Ectodermal cell (in vitro differentiated cells): ENCODE results near the gene MYO15A.

Source experiments
- H3K27ac ChIP-seq: 2 replicates; pipeline ENCODE4 v1.7.0; 2013; ENCODE audit warnings: mild to moderate bottlenecking, low read depth, low read length; ENCODE audit not compliant: insufficient read depth, poor library complexity, severe bottlenecking
- H3K27me3 ChIP-seq: 2 replicates; pipeline ENCODE4 v1.7.0; 2013; ENCODE audit warnings: mild to moderate bottlenecking, low read length; ENCODE audit not compliant: insufficient read depth, control insufficient read depth, poor library complexity, severe bottlenecking
- H3K36me3 ChIP-seq: one replicate; pipeline ENCODE4 v1.7.0; 2013; ENCODE audit warnings: low read length; ENCODE audit not compliant: control insufficient read depth, insufficient read depth
- H3K4me1 ChIP-seq: one replicate; pipeline ENCODE4 v1.7.0; 2013; ENCODE audit warnings: low read length; ENCODE audit not compliant: control insufficient read depth, insufficient read depth
- H3K4me3 ChIP-seq: 2 replicates; pipeline ENCODE4 v1.7.0; 2013; ENCODE audit warnings: low read depth, low read length, control low read depth; ENCODE audit not compliant: insufficient read depth
- H3K9me3 ChIP-seq: 2 replicates; pipeline ENCODE4 v1.7.0; 2013; ENCODE audit warnings: mild to moderate bottlenecking, low read length, moderate library complexity; ENCODE audit not compliant: control insufficient read depth
- WGBS, 2 experiments: methylation state at CpG; one replicate each; pipeline ENCODE4 v1.1.7; 2013; ENCODE audit warnings: missing lambda C conversion rate in 2 of 2; 5-methylcytosine and 5-hydroxymethylcytosine counted together

The MYO15A gene

GRCh38 chr17:18132711-18133110, 24.2 kb downstream of the MYO15A start:
- Histone ChIP-seq H3K36me3 (no peaks in the 10 kb centered on the region), H3K4me1 (peaks cover 6% of the 10 kb centered on the region), H3K9me3 (no peaks in the 10 kb centered on the region), H3K4me3 (no peak overlapping the region), H3K27me3 (no peaks in the 10 kb centered on the region), H3K27ac (no peak overlapping the region)
- WGBS, 2 experiments, result 93 to 96% methylated on average over 5 of the region's 5 CpGs

GRCh38 chr17:18136357-18136756, 27.8 kb downstream of the MYO15A start:
- WGBS, 2 experiments, result 90 to 92% methylated on average over 19 of the region's 19 CpGs

DNA sequence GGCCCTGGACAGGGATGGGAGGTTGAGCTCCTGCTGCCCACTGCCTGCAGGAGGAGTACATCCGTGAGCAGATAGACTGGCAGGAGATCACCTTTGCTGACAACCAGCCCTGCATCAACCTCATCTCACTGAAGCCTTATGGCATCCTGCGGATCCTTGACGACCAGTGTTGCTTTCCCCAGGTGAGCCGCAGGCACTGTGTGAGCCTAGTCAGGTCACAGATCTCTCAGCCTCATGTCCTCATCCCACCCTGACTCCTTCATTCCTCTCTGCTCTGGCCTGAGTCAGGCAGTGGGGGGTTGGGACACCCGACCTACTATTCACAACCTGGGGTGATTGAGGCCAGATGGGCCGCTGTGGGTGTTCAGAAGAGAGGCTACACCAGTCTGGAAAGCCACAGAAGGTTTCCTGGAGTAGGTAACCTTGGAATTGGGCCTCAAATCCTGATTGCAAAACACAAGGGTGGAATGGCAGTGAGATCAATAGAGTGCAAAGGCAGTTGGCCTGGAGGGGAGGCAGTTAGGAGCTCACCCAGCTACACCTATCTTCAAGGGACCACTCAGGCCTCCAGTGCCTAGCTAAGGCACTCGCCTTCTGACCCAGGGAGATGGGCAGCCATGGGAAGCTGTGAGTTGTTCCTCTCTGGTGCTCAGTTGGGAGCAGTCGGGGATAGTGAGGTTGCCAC, 29.7 kb downstream of the MYO15A start:
- WGBS, 2 experiments, result 86% methylated on average over 8 of the region's 8 CpGs
- Histone ChIP-seq H3K27ac (no peak overlapping the region), H3K36me3 (no peaks in the 10 kb centered on the region), H3K27me3 (no peaks in the 10 kb centered on the region), H3K9me3 (no peaks in the 10 kb centered on the region), H3K4me3 (no peak overlapping the region), H3K4me1 (peaks cover 6% of the 10 kb centered on the region)

More at GRCh38 chr17:18136357-18136756, 27.8 kb downstream of the MYO15A start:
- Histone ChIP-seq H3K9me3 (no peaks in the 10 kb centered on the region), H3K27me3 (no peaks in the 10 kb centered on the region), H3K4me3 (no peak overlapping the region), H3K4me1 (peaks cover 6% of the 10 kb centered on the region), H3K36me3 (no peaks in the 10 kb centered on the region), H3K27ac (no peak overlapping the region)

GRCh38 chr17:18139092-18139491, 30.5 kb downstream of the MYO15A start:
- peaks cover 6% of the 10 kb centered on the region for H3K4me1 ChIP-seq
- no peaks in the 10 kb centered on the region for H3K36me3 ChIP-seq
- no peak overlapping the region for H3K4me3 ChIP-seq
- H3K27me3 ChIP-seq, result no peaks in the 10 kb centered on the region
- no peak overlapping the region for H3K27ac ChIP-seq
- 92 to 93% methylated on average over 2 of the region's 2 CpGs for WGBS, 2 experiments
- H3K9me3 ChIP-seq, result no peaks in the 10 kb centered on the region

- Histone ChIP-seq H3K36me3 (no peaks in the 10 kb centered on the region), H3K27ac (no peak overlapping the region), H3K9me3 (no peaks in the 10 kb centered on the region), H3K4me1 (peaks cover 6% of the 10 kb centered on the region), H3K27me3 (no peaks in the 10 kb centered on the region), H3K4me3 (no peak overlapping the region)
- WGBS, 2 experiments, result 89 to 91% methylated on average over 14 of the region's 14 CpGs
These were observed 30.9 kb downstream of the MYO15A start for GRCh38 chr17:18139498-18139897.

DNA sequence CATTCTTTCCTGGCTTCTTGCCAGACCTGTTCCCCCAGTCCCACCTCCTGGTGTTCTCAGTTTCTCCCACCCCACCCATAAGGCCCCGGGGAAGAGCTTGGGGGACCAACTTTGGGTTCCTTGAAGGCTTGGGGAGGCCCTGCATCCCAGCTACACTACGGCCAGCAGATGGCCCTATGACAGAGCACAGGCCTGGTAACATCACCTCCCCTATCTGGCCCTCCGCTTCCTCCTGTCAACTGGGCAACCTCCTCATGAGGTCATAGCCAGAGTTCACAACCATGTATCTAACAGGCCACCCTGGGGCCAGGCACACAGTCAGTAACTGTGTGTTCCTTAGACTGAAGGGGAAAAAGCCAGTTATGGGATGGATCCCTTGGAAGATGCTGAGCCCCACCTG, 31.4 kb downstream of the MYO15A start:
- Histone ChIP-seq H3K36me3 (no peaks in the 10 kb centered on the region), H3K9me3 (no peaks in the 10 kb centered on the region), H3K27ac (no peak overlapping the region), H3K27me3 (no peaks in the 10 kb centered on the region), H3K4me1 (peaks cover 6% of the 10 kb centered on the region), H3K4me3 (no peak overlapping the region)
- WGBS, 2 experiments, result 77 to 80% methylated on average over 3 of the region's 3 CpGs

- H3K36me3 ChIP-seq, result no peaks in the 10 kb centered on the region
- no peaks in the 10 kb centered on the region for H3K9me3 ChIP-seq
- WGBS, 2 experiments, result 84 to 88% methylated on average over 3 of the region's 3 CpGs
- H3K27me3 ChIP-seq, result no peaks in the 10 kb centered on the region
- no peak overlapping the region for H3K27ac ChIP-seq
- peaks cover 6% of the 10 kb centered on the region for H3K4me1 ChIP-seq
- no peak overlapping the region for H3K4me3 ChIP-seq
These were observed 32.1 kb downstream of the MYO15A start for GRCh38 chr17:18140648-18141047.

DNA sequence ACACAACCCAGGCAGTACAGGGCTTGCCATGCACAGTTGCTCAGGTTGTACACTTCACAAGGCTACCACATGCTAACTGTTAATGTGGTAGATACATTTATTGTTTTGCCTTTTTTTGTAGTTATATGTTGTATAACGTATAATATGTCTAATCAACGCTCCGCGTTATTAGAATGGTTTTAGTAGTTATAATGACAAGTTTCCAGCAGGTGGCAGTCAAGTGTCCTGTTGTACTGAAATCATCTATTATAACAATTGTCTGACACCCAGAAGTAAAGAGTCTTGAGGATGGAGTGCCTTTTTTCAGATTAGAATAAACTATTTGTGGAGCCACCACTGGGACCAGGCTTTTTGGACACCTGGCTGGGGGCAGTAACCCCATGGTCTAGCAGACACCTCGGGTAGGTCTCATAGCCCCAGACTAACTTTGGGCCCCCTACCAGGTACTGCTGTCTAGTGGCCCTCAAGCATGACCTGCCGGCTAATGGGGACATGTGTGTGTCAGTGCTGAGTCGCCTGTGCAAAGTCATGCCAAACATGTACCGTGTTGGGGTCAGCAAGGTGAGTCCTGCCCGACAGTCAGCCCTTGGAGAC, 32.8 kb downstream of the MYO15A start:
- no peaks in the 10 kb centered on the region for H3K9me3 ChIP-seq
- H3K4me1 ChIP-seq, result no peaks in the 10 kb centered on the region
- H3K27ac ChIP-seq, result no peak overlapping the region
- WGBS, 2 experiments, result 60 to 61% methylated on average over 9 of the region's 9 CpGs
- H3K4me3 ChIP-seq, result no peak overlapping the region
- H3K36me3 ChIP-seq, result no peaks in the 10 kb centered on the region
- no peaks in the 10 kb centered on the region for H3K27me3 ChIP-seq

DNA sequence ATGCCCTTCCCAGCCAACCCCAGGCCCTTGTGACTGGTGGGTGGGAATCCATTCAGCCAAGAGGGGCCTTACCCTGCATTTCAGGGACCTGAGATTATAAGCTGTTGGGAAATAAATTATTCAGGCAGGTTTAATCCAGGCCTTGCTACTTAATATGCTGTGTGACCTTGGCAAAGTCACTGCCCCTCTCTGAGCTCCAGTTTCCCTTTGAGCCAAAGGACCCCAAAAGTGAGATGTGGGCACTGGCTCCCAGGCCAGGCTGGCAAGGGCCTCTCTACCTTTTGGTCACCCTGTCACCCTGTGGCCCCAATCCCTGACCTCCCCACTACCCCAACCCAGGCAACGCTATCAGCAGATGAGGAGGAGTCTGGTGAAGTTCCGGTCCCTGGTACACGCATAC, 33.9 kb downstream of the MYO15A start:
- H3K27ac ChIP-seq, result no peak overlapping the region
- no peaks in the 10 kb centered on the region for H3K9me3 ChIP-seq
- no peaks in the 10 kb centered on the region for H3K36me3 ChIP-seq
- H3K4me3 ChIP-seq, result no peak overlapping the region
- H3K4me1 ChIP-seq, result no peaks in the 10 kb centered on the region
- 84 to 90% methylated on average over 3 of the region's 3 CpGs for WGBS, 2 experiments
- no peaks in the 10 kb centered on the region for H3K27me3 ChIP-seq

GRCh38 chr17:18143044-18143936, 34.7 kb downstream of the MYO15A start:
- no peaks in the 10 kb centered on the region for H3K36me3 ChIP-seq
- H3K27me3 ChIP-seq, result no peaks in the 10 kb centered on the region
- no peaks in the 10 kb centered on the region for H3K9me3 ChIP-seq
- no peaks in the 10 kb centered on the region for H3K4me1 ChIP-seq
- no peak overlapping the region for H3K4me3 ChIP-seq
- H3K27ac ChIP-seq, result no peak overlapping the region
- WGBS, 2 experiments, result 70 to 73% methylated on average over 18 of the region's 18 CpGs
